GM12878 (cell line): ENCODE results near the gene FAM234B. TPM values are rescaled to one million over a fixed set of nuclear protein-coding genes. Genes with fewer than 3 reads are reported as not detected.

Experiments
- ATAC-seq: fragments of 200-7000 bp; cut with Tn5 transposase; 3 replicates; pipeline ENCODE4 v1.9.1; 2020; ENCODE audit warnings: mild to moderate bottlenecking, moderate library complexity
- BruUV-seq: library from RNA; stranded (reverse); fragments of 400-500 nt; replicated peaks from 2 replicates; lab custom pipeline; 2021; lab: Mats Ljungman, UMichigan
- CTCF ChIA-PET: fragments of 300-600 bp; sonication (Branson Sonifier 250); formaldehyde crosslinking; extraction: SDS; loops from one replicate; lab custom pipeline; 2021; ENCODE audit warnings: inconsistent platforms; lab: Yijun Ruan, JAX
- POLR2A ChIA-PET: fragments of 350-600 bp; formaldehyde crosslinking; extraction: SDS; loops from one replicate; lab custom pipeline; 2021; ENCODE audit warnings: inconsistent platforms; lab: Charles Lee
- RAD21 ChIA-PET: fragments of 300-600 bp; sonication (Branson Sonifier 250); formaldehyde crosslinking; loops from one replicate; lab custom pipeline; 2023; ENCODE audit warnings: antibody characterized with exemption; ENCODE audit not compliant: unreplicated experiment; lab: Charles Lee
- SMC1A ChIA-PET: fragments of 300-600 bp; sonication (Branson Sonifier 250); formaldehyde crosslinking; loops from one replicate; lab custom pipeline; 2023; ENCODE audit not compliant: unreplicated experiment, uncharacterized antibody; lab: Charles Lee
- DNase-seq: peaks from one replicate; pipeline ENCODE4 v3.0.0-alpha.2; 2011; ENCODE audit warnings: low read depth, low spot score
- FAIRE-seq: peaks from 3 replicates; lab custom pipeline; 2011; peaks lifted over from hg19 to GRCh38; lab: Jason Lieb, UNC
- H2AFZ ChIP-seq: 2 replicates; pipeline ENCODE4 v1.6.0; 2011; ENCODE audit warnings: low read depth, low read length, control low read depth; ENCODE audit not compliant: control insufficient read depth
- H3K27ac ChIP-seq: 2 replicates; pipeline ENCODE4 v1.5.1; 2011; ENCODE audit warnings: control low read depth; ENCODE audit not compliant: control insufficient read depth, insufficient read depth
- H3K27me3 ChIP-seq, 2 experiments: replicated peaks in 1 of 2; 2 replicates each; pipeline versions ENCODE4 v1.6.0 to v1.6.1; 2011; ENCODE audit warnings: low read length in 1 of 2; ENCODE audit not compliant: control insufficient read depth in 2 of 2, insufficient read depth in 2 of 2
- H3K36me3 ChIP-seq, 2 experiments: 2 replicates each; pipeline ENCODE4 v1.5.1; 2011; ENCODE audit warnings: low read length in 1 of 2; ENCODE audit not compliant: control insufficient read depth in 2 of 2, insufficient read depth in 2 of 2
- H3K4me1 ChIP-seq: 2 replicates; pipeline ENCODE4 v1.6.1; 2011; ENCODE audit warnings: mild to moderate bottlenecking, low read length, moderate library complexity, mixed read lengths; ENCODE audit not compliant: control insufficient read depth, insufficient read depth
- H3K4me2 ChIP-seq: 2 replicates; pipeline ENCODE4 v1.6.0; 2011; ENCODE audit warnings: control low read depth; ENCODE audit not compliant: control insufficient read depth, insufficient read depth
- H3K4me3 ChIP-seq: fragments of 200-600 bp; sonication (generic); 2 replicates; pipeline ENCODE4 v1.5.1; 2016
- H3K79me2 ChIP-seq: 2 replicates; pipeline ENCODE4 v1.6.0; 2011; ENCODE audit warnings: low read length; ENCODE audit not compliant: control insufficient read depth, insufficient read depth
- H3K9ac ChIP-seq: 2 replicates; pipeline ENCODE4 v1.8.0; 2011; ENCODE audit warnings: low read length, control low read depth, mixed read lengths; ENCODE audit not compliant: control insufficient read depth, insufficient read depth
- H3K9me3 ChIP-seq: replicated peaks from 3 replicates; pipeline ENCODE4 v1.5.1; 2011; ENCODE audit warnings: mild to moderate bottlenecking, low read length; ENCODE audit not compliant: control insufficient read depth, insufficient read depth
- H4K20me1 ChIP-seq: 2 replicates; pipeline ENCODE4 v1.6.0; 2011; ENCODE audit not compliant: control insufficient read depth, insufficient read depth
- ATF7 ChIP-seq: fragments of 450-650 bp; IDR thresholded peaks from 2 replicates; pipeline ENCODE4 v1.6.1; 2016; ENCODE audit warnings: low read depth, mild to moderate bottlenecking
- CHD1 ChIP-seq: IDR thresholded peaks from 2 replicates; pipeline ENCODE4 v1.6.1; 2012; ENCODE audit warnings: low read depth, low read length, improper control_type of control experiment
- ESRRA ChIP-seq: IDR thresholded peaks from 2 replicates; pipeline ENCODE4 v1.6.1; 2012; ENCODE audit warnings: mild to moderate bottlenecking, low read length, improper control_type of control experiment
- ETV6 ChIP-seq, 2 experiments: fragments of 450-650 bp in 1 of 2; IDR thresholded peaks in 1 of 2; conservative IDR thresholded peaks in 1 of 2; 2 replicates each; pipeline ENCODE4 v1.6.1; 2014; ENCODE audit warnings: antibody characterized with exemption in 1 of 2, borderline replicate concordance in 1 of 2, low read depth in 1 of 2, mild to moderate bottlenecking in 1 of 2, moderate library complexity in 1 of 2
- IRF4 ChIP-seq: IDR thresholded peaks from 2 replicates; pipeline ENCODE4 v1.6.1; 2011; ENCODE audit warnings: low read depth, low read length
- NFYB ChIP-seq: IDR thresholded peaks from 2 replicates; pipeline ENCODE4 v1.6.1; 2011; ENCODE audit warnings: low read depth, mild to moderate bottlenecking, low read length, improper control_type of control experiment, moderate library complexity; ENCODE audit not compliant: insufficient read depth
- NRF1 ChIP-seq: conservative IDR thresholded peaks from 2 replicates; pipeline ENCODE4 v1.6.1; 2011; ENCODE audit warnings: mild to moderate bottlenecking, low read depth, low read length, improper control_type of control experiment
- POLR2AphosphoS5 ChIP-seq: IDR thresholded peaks from 2 replicates; pipeline ENCODE4 v1.6.1; 2011; ENCODE audit warnings: mild to moderate bottlenecking, low read length, inconsistent platforms
- RAD51 ChIP-seq: fragments of 450-650 bp; IDR thresholded peaks from 2 replicates; pipeline ENCODE4 v1.6.1; 2016; ENCODE audit warnings: moderate library complexity, mild to moderate bottlenecking, inconsistent platforms
- RELA ChIP-seq: fragments of 450-650 bp; IDR thresholded peaks from 2 replicates; pipeline ENCODE4 v1.8.0; 2014; ENCODE audit warnings: borderline replicate concordance; ENCODE audit not compliant: partially characterized antibody
- REST ChIP-seq: IDR thresholded peaks from 2 replicates; pipeline ENCODE4 v1.6.1; 2012; ENCODE audit warnings: mild to moderate bottlenecking, low read depth, low read length
- RFX5 ChIP-seq: IDR thresholded peaks from 2 replicates; pipeline ENCODE4 v1.6.1; 2011; ENCODE audit warnings: low read depth, low read length, improper control_type of control experiment
- SP1 ChIP-seq: IDR thresholded peaks from one replicate; pipeline ENCODE4 v1.6.1; 2011; ENCODE audit warnings: low read depth, low read length
- ZNF622 ChIP-seq: fragments of 450-650 bp; IDR thresholded peaks from 2 replicates; pipeline ENCODE4 v1.6.1; 2017; ENCODE audit warnings: mild to moderate bottlenecking, inconsistent platforms
- ZNF687 ChIP-seq: fragments of 450-650 bp; IDR thresholded peaks from 2 replicates; pipeline ENCODE4 v1.6.1; 2017; ENCODE audit warnings: mild to moderate bottlenecking, moderate library complexity
- WGBS: methylation state at CpG from one replicate; pipeline ENCODE4 v1.1.6; 2016; ENCODE audit warnings: low lambda C conversion rate; ENCODE audit not compliant: insufficient replicate concordance, insufficient coverage; ENCODE audit errors: missing lambda C conversion rate; 5-methylcytosine and 5-hydroxymethylcytosine counted together
- in situ Hi-C: fragments of 300-500 bp; cut with MboI; formaldehyde crosslinking; loops from 9 replicates; pipeline ENCODE4 v1.14.3; 2018; ENCODE audit warnings: mixed read lengths
- intact Hi-C: fragments of 100-400 bp; cut with micrococcal nuclease; formaldehyde crosslinking; loops from one replicate; pipeline ENCODE4 v1.14.2; 2022; ENCODE audit not compliant: unreplicated experiment
- polyA plus RNA-seq, 11 experiments: library from polyadenylated mRNA; depleted of rRNA in 4 of 11; unstranded in 6 of 11; stranded (reverse) in 5 of 11; fragments of >200 nt; fragmentation: Nextera tagmentation in 4 of 11; fragmentation: Illumina TruSeq in 1 of 11; extraction: Ambion mirVana in 4 of 11; extraction: Trizol in 1 of 11; gene quantifications; 1 replicate in 1 of 11; 2 replicates in 10 of 11; pipeline versions ENCODE4 v1.2.1 to v1.2.3, GENCODE V29; 2011 to 2016; ENCODE audit warnings: inconsistent platforms in 2 of 11, missing spikeins in 2 of 11, low read depth in 1 of 11
- total RNA-seq, 4 experiments: library from RNA; depleted of rRNA in 3 of 4; stranded (reverse); fragments of >200 nt in 3 of 4; fragmentation: Illumina TruSeq in 1 of 4; extraction: Trizol in 1 of 4; gene quantifications; 2 replicates each; pipeline versions ENCODE4 v1.2.1 to v1.2.3, GENCODE V29; 2013 to 2021

The FAM234B gene
- total and polyA plus RNA-seq, 10 of the 15 experiments (the other 5 are each of a cell fraction or from before 2014, with no cell fraction given): 0.09 to 2.8 (median 0.18) TPM

GRCh38 chr12:13067322-13067721 is 23.1 kb downstream of the FAM234B start (continued):
- TF ChIP-seq CHD1 (no peak), ZNF622 (no peak)

- in situ Hi-C loops: no loop called here
- DNase-seq (no peak), ATAC-seq (no peak), FAIRE-seq (no peak)
- SMC1A ChIA-PET: no interaction called here
- CTCF ChIA-PET: no interaction called here
- H3K36me3 ChIP-seq: no peaks in the 10 kb centered on the region
- no peak overlapping the region for H3K4me2 ChIP-seq
- POLR2A ChIA-PET: no interaction called here
- H3K27ac ChIP-seq: no peak overlapping the region
- RAD21 ChIA-PET: no interaction called here
- H3K4me1 ChIP-seq: no peaks in the 10 kb centered on the region
- intact Hi-C loops: no loop called here
- H4K20me1 ChIP-seq: no peaks in the 10 kb centered on the region
- H3K4me3 ChIP-seq: no peak overlapping the region
- H3K9ac ChIP-seq: no peak overlapping the region
- no peaks in the 10 kb centered on the region for H3K9me3 ChIP-seq
- H2AFZ ChIP-seq: no peak overlapping the region
- BruUV-seq: no TSS peak
- no peaks in the 10 kb centered on the region for H3K79me2 ChIP-seq
- WGBS: 59% methylated on average over 6 of the region's 6 CpGs
- TF ChIP-seq RELA (no peak), NFYB (no peak), POLR2AphosphoS5 (no peak), NRF1 (no peak), ESRRA (no peak), RFX5 (no peak), RAD51 (no peak), ATF7 (no peak), SP1 (no peak), ZNF687 (no peak), REST (no peak), IRF4 (no peak), ETV6 (conservative IDR thresholded peaks at IDR 0.05 in 1 of 2, IDR thresholded peaks at IDR 0.05 in 1 of 2; ENCODE audit: borderline replicate concordance in 1 of 2, low read depth in 1 of 2) (no peak)
- H3K27me3 ChIP-seq: 0 out of 4 replicates have a peak, but pooled peaks cover 0 to 3% of the 10 kb centered on the region in 2 experiments
Observed at GRCh38 chr12:13069380-13069779, 25.2 kb downstream of the FAM234B start.
